ENCODE results near the gene IKBKE.

DNA sequence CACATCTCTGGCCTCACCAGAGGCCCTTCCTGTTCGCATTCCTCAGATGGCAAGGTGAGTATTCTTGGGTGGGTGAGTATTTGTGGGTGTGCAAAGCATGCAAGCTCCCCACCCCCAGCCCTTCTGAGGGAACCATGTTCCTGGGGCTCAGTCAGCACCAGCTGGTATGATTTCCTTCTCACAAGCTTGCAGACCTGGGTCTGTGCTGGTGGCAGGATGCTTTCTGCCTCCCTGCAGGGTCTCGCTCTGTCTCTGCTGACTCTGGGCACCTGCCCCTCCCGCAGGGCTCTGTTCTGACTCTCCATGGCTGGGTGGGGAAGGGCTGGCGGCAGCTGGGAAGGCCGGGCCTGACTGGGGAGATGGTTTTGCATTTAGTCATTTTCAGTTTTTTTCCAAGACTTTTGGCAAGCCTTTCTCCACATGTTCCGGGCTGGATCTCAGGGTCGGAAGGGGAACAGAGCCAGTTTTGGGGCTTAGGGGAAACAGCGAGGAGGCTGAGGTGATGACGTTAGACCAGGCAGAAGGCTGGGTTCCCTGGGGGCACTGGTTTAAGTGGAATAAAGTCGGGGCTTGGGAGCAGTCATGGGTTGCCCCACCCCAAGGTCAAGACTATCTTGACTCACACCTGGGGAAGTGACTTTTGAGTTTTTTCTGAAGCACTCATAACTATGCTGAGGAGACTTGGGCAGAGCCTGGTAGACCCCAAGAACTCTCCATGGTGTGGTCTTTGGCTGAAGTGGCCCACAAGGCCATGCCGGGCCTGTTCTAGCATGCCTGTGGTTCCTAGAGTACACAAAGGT lies 43.2 kb downstream of the IKBKE start:
- TF ChIP-seq ZNF629 (tag by site-specific recombination; IDR thresholded peaks at IDR 0.05): no peak
- no peak for TF ChIP-seq ZNF114 (tag by site-specific recombination; IDR thresholded peaks at IDR 0.05)
- TF ChIP-seq ZNF184 (tag by site-specific recombination; IDR thresholded peaks at IDR 0.05): no peak
- TF ChIP-seq ZNF404 (tag by site-specific recombination; IDR thresholded peaks at IDR 0.05): no peak
- no peak for TF ChIP-seq CTCF (tag by site-specific recombination; IDR thresholded peaks at IDR 0.05)
- no peak for TF ChIP-seq TRIM28 (IDR thresholded peaks at IDR 0.05; ENCODE audit: borderline replicate concordance, low read length)
- no peak for TF ChIP-seq ZNF521 (tag by site-specific recombination; IDR thresholded peaks at IDR 0.05)
- no peak for TF ChIP-seq ZNF324 (tag by site-specific recombination; IDR thresholded peaks at IDR 0.05)
- TF ChIP-seq YY1 (tag by site-specific recombination; IDR thresholded peaks at IDR 0.05): no peak
